Loucy (cell line): ENCODE results near the gene IL17D.

Source experiments
- CTCF ChIP-seq: fragments of 200-600 bp; sonication (generic); conservative IDR thresholded peaks from 2 replicates; pipeline ENCODE4 v1.5.1; 2014; ENCODE audit warnings: mild to moderate bottlenecking, antibody characterized with exemption, low read length
- EZH2phosphoT487 ChIP-seq: fragments of 200-600 bp; IDR thresholded peaks from 2 replicates; pipeline ENCODE4 v1.6.1; 2018; ENCODE audit warnings: antibody characterized with exemption, mild to moderate bottlenecking, moderate library complexity, borderline replicate concordance

GRCh38 chr13:20740021-20740420, 36.5 kb downstream of the IL17D start:
- TF ChIP-seq EZH2phosphoT487 = no peak
- TF ChIP-seq CTCF = no peak
